GM18861 (cell line): ENCODE measurements around the gene ACCSL.

Experiments
- ATAC-seq: cut with Tn5 transposase; IDR thresholded peaks from one replicate; pipeline ENCODE4 v1.9.1; 2021; ENCODE audit not compliant: unreplicated experiment

The ACCSL gene

DNA sequence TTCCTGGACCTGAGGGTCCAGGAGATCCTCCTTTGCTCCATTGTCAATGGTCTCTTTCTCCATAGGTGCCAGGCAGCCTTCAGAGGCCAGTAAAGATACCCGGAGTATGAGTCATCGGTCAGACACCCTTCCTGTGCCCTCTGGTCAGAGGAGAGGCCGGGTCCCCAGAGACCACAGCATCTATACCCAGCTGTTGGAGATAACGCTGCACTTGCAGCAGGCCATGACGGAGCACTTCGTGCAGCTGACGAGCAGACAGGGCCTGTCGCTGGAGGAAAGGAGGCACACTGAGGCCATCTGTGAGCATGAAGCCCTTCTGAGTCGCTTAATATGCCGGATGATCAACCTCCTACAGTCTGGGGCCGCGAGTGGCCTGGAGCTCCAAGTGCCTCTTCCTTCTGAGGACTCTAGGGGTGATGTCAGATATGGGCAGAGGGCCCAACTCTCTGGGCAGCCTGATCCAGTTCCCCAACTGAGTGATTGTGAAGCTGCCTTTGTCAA is at the start of gene ACCSL:
TSS of gene ACCSL (plus strand) at position 51 of the 501 bp plus-strand sequence. CDS start at position 107, 56 bp downstream.
- ATAC-seq: no peak

DNA sequence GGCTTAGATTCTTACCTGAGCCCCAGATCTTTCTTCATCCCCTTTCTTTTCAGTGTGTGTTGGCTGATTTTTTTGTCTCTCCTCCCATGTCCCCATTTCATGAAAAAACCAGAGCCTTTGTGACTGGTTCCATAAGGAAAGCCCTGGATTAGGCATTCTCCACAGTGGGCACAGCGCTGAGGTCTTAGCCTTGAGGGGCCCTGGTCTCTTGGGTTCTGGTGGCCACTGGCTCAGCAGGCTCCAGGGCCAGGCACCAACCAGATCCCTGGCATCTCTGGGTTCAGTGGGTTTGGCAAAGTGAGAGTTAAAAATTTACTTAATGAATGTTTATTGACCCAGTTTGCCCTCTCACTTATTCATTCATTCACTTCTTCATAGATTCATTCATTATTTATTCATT is 49.5 kb upstream of the ACCSL start:
- ATAC-seq: no peak

DNA sequence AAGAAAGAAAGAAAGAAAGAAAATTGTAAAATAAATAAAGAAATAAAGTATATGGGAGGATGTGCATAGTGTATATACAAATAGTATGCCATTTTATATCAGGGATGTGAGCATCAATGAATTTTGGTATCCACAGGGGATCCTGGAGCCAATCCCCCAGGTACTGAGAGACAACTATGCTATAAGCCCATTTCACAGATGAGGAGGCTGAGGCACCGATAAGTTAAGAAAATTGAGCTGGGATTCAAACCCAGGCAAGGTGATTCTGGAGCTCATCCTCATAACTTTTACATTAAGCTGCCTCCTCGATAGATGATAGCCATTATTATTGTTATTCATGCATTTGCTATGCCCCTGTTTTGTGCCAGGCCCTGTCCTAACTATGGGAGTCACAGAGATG is 47.0 kb upstream of the ACCSL start:
- ATAC-seq: no peak

DNA sequence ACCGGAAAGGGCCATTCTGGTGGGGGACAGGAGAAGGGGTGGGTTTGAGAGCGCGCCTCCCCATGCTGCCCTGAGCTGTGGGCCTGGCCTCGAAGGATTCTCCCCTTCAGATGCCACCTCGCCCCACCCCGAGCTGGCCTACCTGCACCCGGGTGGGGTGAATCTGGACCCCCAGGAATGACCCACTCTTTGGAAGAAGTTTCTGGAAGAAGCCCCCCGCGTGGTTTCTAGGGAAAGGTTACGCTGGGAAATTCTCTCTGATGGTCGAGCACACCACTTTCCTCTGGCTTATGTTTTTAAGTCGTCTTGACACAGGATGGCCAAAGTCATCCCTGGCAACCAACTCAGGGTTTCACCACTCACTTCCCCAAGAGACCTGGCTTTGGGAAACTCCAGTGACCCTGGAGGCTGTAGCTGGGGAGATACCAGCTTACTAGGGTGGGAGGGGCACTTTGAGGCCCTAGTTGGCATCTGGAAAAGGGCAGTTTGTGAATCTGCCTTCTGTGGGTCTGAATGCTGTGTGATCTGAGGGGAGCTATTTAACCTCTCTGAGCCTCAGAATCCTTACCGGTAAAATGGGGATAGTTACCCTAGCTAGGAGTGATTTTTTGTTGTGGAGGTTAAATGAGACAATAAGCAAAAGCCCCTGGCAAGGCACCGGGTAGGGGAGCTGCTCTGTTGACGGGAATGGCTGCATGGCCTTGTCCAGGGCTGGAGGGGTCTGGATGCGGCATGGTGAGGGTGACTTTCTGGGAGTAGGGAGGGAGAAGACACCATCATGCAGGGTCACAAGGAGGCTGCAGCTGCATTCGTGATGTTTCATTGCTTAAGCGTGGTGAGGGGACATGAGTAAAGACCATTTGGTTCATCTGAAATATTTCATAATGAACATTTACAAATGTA is 45.3 kb upstream of the ACCSL start:
- ATAC-seq: no peak

DNA sequence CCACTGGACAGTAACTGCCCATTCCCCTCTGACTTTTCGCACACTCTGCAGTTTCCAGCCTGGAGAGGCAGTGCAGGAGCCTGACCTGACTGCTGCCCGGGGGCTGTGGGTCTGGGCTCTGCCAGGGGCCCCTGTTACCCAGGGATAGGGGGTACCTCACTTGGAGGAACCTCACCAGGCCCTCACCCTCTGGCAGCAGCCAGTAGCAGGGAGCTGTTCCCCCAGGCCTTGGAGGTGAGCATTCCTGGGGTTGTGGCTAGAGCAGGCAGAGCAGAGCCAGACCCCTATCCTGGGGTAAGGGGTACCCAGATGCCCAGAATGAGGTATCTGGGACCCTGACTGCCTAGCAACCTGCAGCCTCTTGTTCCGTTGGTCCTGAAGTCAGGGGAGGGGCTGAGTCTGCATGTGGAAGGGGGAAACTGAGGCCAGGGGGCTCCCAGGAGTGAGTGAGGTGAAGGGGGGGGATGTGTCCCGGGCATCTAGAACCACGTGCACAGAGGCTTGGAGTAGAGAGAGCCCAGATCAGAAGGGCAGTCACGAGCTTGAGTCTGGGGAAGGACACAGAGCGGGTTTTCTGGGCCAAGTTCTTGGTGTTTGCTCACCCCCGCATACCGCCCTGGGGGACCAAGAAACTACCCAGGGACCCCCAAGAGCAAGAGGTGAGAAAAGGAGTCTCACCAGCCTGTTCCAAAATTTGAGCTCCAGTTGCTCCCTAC is 43.9 kb upstream of the ACCSL start:
- ATAC-seq: no peak

DNA sequence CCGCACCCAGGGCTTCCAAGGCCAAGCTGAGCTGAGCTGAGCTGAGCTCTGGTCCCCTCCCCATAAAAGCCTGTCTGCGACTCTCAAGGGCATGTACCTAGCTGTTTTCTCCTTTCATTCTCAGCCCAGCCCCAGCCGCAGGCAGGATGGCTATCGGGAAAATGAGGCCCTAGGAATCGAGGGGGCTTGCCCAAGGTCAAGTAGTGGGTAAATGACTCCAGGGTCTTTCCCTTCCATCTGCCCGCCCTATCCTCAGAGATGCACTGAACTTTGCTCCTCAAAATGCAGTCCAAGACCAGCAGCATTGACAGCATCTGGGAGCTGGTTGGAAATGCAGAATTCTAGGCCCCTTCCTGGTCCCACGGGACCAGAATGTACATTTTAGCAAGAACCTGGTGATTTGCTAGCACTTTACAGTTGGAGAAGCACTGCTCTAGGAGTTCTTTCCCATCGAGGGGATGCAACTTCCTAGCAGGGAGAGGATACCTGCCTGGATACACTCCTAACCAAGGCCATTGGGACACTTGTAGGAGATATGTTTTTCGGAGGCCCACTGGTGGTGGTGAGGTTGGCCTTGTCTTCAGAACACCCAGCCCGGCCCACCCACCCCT is 43.2 kb upstream of the ACCSL start:
- no peak for ATAC-seq

DNA sequence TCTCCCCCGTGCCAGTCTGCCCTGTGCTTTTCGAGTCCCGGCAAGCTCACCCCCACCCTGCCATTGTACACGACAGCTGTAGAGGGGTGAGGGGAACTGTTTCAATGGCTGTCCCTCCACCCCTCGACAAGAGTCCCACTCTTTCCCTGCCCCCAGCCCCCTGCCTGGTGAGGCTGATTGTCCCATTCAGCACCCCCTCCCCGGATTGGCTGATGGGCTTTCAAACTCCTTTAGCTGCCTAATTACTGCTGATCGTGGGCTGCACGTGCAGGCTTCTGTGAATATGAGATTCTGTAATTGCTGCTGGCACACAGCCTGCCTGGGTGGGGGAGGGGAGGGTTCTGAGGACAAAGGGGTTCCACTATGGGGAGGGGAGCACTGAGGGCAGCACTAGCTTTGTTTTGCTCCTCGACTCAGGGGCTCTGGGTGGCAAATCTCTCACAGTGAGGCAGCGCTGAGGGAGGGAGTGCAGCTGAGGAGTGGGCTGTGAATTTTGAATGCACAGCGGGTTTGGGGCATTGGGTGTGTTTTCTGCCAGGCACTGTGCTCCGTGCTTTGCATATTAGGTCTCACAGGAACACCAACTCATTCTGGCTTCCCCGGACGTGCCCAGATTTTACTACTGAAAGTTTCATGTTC is 42.6 kb upstream of the ACCSL start:
- ATAC-seq: no peak

DNA sequence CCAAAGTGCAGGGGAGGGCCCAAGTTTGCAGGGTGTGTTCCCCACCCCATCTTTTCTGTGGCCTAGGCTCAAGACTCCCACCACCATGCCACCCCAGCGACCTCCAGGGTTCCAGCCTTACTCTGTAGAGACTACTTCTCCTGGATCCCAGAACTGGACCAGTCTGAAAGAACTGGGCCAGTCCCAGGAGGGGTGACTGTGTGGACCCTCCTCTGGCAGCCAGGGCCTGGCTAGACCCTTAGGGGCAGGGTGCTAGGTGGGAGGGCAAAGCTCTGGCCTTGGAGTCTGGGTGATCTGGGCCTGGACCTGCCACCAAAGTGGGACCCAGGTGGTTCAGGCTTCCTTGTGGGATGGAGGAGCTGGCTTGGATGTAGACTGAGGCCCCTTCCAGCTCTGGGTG is 41.8 kb upstream of the ACCSL start:
- no peak for ATAC-seq

DNA sequence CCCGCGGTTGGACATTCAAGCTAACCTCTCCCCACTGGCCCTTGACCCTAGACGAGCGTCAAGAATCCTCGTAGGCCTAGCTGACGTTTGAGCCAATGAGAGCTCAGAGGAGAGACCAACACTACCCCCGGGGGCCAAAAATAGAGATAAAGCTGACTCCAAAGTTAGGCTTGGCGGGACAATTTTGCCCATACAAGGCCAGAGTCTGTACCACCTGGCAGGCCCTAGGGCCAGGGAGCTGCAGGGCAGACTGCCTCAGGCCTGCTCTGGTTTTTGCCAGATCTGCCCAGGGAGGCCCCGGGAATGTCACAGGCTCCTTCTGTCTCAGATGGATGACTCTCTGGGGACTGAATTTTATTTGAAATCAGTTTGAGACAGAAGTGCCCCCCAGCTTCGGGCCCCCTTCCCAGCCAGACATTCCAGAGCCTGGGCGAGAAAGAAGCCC is 40.8 kb upstream of the ACCSL start:
- no peak for ATAC-seq

DNA sequence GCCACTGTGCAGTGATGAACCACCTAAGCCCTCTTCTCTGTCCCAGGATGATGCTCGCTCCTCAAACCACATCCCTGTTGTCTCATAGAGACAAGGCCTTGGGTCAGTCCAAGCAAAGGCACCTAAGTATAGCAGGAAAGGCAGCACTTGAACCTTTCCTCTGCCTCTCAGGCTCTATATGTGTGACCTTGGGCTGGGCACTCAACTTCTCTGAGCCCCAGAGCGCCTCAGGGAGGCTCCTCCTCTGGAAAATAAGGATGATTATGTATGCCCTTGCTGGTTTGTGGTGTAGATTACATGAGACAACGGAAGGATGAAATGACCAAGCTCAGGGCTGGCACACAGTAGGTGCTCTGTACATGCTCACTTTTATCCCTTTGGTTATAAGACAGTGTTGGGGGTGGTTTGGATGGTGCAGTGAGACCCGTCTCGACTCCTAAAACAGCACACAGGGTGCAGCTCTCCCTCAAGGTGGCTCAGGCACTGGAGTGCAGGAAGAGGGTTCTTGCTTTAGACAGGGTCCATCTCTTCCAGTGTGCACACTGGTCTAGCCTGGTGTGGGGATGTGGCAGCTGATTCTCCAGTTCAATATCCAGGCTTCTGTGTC is 40.2 kb upstream of the ACCSL start:
- no peak for ATAC-seq

DNA sequence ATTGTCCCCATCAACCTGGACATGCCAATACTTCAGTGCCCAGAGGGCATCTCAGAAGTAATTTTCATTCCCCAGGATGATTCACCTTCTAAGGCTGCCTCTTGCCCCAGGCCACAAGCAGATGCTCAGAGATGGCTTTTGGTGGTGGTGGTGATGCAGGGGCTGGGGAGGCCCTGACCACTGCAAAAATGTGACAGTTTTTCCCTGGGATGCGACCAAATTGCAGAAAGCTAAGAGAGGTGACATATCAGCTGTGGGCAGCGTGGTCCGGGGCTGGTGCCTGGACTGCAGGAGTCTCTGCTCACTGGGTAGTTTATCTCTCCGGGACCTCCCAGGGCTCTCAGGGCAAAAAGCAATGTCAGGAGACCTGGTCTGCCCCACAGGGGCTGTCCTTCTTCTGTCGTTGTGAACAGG is 39.7 kb upstream of the ACCSL start:
- no peak for ATAC-seq

DNA sequence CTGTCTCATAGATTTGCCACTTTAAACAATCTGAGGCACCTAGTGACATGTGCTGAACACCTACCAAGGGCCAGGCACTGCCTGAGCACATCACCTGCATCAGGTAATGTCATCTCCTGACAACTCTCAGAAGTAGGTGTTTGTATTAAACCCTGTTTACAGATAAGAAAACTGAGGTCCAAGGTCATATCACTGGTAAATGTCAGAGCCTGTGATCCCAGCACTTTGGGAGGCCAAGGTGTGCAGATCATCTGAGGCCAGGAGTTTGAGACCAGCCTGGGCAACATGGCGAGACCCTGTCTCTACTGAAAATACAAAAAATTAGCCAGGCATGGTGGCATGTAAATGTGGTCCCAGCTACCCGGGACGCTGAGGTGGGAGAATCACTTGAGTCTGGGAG is 39.1 kb upstream of the ACCSL start:
- no peak for ATAC-seq

DNA sequence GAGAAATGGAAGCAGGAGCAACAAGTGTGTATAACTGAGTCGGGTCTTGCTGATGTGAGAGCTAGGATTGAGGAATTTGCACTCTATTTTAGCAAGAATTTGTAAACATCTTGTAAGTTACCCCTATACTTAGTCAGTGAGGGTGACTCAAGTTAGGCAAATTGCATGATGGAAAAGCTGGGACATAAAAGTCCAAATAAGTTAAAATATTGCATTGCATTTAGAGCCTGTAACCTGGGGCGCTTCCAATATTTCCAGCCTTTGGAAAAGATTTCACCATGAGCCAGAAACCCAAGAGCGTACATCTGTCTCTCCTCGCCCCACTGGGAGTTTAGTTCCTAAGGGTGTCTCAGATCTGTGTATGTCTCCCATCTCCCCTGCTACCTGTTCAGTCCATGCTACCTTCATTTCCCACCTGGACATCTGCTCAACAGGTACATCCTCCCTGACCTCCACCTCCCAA is 37.0 kb upstream of the ACCSL start:
- no peak for ATAC-seq

DNA sequence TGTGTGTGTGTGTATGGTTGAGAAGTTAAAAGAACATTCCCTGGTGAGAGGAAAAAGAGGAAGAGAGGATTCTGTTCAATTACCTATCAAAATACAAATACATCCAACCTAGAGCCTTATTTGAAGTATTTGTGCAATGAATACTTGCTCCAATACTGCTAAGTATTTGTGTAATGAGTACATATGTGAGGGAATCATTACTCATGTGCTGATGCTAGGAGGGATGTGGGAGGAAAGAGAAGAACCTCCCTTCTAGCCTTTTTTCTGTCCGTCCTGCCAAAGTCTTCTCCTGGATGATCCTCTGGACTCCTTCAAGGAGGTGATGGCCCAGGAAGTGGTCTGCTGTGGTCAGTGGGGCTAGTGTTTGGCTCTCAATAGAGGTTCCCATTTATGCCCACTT is 36.0 kb upstream of the ACCSL start:
- ATAC-seq: no peak

DNA sequence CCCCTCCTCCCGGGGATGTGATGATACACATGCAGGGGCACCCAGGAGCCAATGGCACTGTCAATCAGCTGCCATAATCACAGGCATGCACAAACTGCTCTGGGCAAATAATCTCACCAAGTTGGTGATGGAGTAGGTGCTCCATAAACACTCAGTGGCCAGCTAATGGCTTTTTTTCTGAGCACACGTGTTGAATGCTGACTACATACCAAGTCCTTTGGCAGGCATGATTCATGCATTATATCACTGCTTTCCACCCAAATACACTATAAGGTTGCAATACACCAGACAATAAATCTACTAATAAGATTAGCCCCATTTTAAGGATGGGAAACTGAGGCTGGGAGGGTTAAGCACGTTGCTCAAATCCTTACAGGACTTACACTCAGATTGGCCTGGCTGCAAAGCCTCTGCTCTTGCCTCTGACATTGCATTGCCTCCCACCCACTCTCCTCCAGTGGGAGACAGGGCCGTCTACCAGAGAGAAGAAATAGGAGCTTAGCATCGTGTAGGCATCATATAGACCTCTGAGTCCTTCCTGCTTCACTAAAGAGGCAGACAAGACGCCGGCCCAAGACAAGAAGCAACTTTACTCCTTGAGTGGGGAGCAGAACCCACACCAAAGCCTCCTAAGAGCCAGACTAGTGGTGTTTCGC is 32.7 kb upstream of the ACCSL start:
- ATAC-seq: no peak

DNA sequence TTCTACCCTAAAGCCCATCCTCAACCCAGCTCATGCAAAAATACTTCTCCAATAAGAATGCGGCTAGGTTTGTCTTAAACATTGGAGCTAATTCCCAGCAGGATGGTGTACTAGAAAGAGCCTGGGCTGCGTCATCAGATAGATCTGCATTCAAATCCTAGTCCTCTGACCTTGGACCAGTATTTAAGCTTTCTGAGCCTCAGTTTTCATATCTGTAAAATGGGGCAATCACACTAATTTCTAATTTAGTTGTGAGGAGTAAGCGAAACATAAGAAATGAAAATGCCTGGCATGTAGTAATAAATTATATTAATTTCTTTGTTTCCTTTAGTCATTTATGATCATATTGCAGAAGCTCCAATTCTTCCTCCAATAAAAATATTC is 32.2 kb upstream of the ACCSL start:
- no peak for ATAC-seq

DNA sequence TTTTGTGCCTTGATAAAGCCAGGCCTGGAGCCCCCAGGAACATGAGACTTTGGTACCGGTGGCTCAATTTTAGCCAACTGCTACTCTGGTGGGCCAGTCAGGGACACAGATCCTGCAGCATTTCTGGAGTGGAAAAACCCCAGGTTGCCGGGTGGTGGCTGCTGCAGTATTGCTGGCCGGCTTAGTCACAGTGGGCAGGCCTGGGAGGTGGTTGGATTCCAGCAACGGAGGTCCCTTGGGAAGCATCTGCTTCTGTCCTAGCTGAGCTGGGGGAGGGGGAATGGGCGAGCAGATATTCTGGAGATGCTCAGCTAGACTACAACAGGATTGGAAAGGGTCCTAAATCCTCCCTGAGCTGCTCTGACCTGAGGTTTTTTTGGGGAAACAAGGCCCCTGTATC is 31.6 kb upstream of the ACCSL start:
- no peak for ATAC-seq

DNA sequence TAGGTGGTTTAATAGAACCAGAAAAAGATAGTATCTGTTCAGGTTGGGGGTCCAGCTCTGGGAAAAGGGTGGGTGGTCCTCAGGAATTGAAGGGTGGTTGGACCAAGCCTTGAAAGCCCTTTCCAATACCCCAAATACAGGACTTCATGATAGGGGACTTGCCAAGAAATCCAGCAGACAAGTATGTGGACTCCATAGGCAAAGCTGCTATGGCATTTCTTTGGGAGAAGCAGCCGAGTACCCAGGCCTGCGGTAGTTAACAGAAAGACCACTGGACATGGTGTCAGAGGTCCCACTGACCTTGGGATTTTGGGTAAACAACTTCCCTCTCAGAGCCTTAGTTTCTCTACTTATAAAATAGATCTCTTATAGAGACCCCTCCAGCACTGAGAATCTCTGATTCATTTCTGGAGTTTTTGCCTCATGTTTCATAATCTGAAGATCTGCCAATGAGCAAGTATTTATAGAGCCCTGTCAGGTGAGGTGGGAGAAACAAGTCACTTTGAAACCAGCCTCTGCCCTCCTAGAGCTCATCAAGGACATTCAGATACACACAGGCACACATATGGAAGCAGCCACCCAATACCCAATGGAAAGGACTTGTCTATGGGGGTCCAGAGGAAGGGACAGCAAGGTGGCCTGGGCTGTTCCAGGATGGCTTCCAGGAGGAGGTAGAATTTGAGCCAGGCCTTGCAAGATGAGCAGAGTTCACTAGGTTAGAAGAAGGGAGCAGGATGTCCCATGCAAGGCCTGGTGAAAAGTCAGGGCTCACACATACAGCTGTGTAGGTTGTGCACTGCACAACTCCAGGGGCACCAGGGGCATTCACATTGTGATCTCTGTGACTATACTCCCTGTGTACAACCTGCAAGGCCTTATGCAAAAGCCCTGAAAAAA is 31.0 kb upstream of the ACCSL start:
- ATAC-seq: no peak

DNA sequence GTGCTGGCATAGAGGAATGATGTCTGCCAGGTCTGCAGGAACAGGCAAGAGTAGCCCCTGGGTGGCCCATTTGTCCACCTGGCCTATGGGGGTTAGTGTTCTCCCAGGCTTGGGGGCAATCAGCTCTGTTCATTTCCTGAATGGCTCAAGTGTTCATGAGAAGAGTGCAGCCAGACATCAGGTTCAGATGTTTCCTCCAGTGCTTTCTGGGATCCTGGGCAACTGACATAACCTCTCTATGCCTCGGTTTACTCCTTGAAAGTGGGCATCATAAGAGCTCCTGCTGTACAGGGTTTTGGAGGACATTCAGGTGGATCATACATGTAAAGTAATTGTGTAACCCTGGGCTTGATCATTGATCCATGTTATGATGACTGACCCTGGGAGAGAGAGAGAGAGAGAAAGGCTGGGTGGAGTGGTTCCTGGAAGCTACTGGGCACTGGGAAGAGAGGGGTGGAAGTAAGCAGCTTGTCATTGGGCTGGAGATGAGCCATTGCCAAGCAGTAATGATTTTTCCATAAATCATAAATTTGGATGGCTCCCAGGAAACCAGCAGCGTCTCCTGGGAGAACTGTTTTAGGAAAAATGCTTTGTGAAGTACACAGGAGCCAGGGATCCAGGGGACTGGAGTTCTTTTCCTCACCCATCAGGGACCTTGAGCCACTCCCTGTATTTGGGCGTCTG is 30.2 kb upstream of the ACCSL start:
- no peak for ATAC-seq
